DMS79 (cell line): Measurements from ENCODE around the gene TMEM38A.
"Not testable (repeated sequence)": the region's sequence is repeated elsewhere in the genome, so short reads cannot be mapped to it uniquely, and the experiment has no call there.

Source experiments
- DNase-seq: peaks from one replicate; lab custom pipeline; 2025; lab: John Stamatoyannopoulos, UW

The TMEM38A gene

GRCh38 chr19:16637535-16637934 is 23.4 kb upstream of the TMEM38A start:
- DNase-seq = no peak

- no peak for DNase-seq
These were observed 22.3 kb upstream of the TMEM38A start for GRCh38 chr19:16638666-16639065.

DNA sequence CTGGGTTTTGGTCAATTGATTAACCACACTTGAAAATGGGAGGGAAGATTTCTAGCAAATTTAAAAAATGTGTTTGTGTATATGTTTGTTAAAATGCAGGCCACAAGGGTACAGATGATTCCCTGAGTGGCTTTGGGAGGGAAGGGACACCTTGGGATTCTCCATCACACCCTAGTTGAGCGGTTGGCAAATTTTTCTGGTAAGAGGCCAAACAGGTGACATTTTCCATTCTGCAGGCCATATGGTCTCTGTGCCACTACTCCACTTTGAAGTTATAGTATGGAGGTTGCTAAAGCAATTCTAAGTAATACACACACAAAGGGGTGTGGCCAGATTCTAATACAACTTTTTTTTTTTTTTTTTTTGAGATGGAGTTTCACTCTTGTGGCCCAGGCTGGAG is 20.0 kb upstream of the TMEM38A start:
- no peak for DNase-seq

GRCh38 chr19:16641695-16642094 is 19.2 kb upstream of the TMEM38A start:
- no peak for DNase-seq

DNA sequence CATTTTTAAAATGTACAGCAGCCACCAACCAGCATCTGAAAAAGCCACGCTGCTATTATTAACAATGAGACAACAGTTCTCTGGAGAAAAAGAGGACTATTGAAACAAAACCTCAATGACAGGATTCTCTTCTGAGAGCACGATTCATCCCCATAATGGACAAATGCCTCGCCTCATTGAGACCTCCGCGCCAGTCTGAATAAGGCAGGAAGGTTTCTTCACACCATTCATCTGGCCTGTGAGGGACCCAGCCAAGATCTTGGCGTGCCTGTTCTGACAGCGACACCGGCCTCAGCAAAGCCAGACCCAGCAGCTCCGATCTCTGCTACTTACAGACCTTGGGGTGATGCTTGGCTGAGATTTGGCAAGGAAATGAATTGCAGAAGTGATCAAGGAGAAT is 15.8 kb upstream of the TMEM38A start:
- DNase-seq = no peak

DNA sequence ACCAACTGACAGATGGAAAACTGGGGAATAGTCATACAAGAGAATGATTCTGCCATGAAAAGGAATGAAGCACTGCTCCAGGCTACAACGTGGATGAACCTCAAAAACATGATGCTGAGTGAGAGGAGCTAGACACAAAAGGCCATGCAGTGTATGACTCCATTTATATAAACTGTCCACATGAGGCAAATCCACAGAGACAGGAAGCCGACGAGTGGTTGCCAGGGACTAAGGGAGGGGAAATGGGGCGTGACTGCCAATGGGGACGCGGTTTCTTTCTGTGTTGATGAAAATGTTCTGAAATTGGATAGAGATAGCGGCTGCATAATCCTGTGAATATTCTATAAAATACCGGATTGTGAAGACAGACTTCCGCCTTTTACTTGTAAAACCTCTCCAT is 11.2 kb upstream of the TMEM38A start:
- DNase-seq = peak; percentile 43

GRCh38 chr19:16650821-16651220 is 10.1 kb upstream of the TMEM38A start:
- no peak for DNase-seq

DNA sequence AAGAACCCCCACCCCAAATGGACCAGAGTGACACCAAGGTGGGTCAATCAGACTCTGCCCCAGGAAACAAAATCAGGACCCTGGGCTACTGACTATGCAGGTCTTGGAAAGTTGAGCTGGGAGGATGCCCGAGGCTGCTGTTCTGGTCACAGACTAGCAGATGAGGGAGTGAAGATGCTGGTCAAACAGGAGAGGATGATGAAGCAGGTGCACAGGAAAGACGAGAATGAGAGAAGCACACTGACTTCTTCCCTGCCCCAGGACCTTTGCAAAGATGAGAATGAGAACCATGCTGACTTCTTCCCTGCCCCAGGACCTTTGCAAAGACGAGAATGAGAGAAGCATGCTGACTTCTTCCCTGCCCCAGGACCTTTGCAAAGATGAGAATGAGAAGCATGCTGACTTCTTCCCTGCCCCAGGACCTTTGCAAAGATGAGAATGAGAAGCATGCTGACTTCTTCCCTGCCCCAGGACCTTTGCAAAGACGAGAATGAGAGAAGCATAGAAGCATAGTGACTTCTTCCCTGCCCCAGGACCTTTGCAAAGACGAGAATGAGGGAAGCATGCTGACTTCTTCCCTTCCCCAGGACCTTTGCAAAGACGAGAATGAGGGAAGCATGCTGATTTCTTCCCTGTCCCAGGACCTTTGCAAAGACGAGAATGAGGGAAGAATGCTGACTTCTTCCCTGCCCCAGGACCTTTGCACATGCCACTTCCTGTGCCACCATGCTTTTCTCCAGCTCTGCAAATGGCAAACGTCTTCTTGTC is 9.3 kb upstream of the TMEM38A start:
- DNase-seq = not testable (repeated sequence)

DNA sequence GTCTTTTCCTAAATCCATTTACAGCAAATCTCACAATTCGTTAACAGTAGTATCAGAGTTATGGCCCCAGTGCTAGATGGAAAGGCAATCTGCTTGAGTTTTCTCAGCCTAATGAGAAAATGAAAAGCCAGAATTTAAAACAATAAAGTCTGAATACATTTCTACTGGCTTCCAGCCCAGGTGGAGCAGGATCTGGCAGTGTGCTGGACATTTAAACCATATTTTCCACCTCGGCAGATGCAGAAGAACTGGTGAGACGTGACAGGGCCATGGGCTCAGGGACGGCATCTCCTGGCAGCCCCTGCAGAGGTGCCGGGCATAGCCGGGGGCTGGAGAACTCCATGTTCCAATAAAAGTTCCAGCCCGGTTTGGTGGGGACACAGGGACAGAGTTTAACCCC is 8.1 kb upstream of the TMEM38A start:
- DNase-seq = no peak

DNA sequence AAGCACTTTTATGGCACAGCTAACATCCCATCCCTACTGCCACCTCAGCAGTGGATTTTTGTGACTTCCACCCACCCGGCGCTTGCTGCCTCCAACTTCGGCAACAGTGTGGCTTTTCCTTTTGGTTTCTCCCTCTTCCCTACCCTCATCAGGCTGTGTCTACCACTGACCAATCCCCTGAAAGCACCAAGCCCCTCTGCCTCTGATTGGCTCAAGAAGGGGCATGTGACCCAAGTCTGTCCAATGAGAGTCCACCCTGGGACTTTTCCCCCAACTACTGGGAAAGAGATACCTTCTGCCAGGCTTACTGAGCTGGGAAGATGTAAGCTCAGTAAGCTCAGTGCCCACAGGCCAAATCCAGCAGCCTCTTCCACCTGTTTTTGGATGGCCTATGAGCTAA is 6.8 kb upstream of the TMEM38A start:
- no peak for DNase-seq

DNA sequence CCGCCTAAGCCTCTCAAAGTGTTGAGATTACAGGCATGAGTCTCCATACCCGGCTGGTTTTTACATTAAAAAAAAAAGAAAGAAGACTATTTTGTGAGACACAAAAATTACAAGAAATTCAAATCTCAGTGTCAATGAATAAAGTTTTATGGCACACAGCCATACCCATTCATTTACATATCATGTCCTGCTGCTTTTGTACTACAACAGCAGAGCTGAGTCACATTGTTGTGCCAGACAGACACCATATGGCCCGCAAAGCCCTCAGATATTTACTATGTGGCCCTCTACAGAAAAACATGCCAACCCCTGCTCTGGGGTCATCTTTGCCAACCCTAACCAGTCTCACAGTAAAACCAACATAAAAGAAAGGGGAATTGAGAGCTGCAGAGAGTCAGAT is 6.3 kb upstream of the TMEM38A start:
- DNase-seq = no peak

- no peak for DNase-seq
These were observed 5.2 kb upstream of the TMEM38A start for GRCh38 chr19:16655727-16656126.

DNA sequence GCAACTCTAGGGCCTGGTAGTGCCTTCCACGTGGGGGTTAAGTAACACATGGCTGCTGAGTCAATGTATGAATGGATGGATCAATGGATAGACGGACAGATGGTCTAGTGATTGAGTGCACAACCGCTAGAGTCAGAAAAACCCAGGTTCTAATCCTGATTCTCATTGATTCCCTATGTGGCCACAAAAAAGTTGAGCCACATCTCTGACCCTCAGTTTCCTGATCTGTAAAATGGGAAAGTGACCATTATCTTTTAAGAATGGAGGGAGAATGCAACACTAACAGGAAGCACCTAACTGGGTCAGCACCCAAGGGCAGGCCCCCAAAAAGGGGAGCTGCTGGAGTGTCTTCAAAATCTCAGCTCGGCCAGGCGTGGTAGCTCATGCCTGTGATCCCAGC is 3.6 kb upstream of the TMEM38A start:
- DNase-seq = no peak

GRCh38 chr19:16659464-16659831 is 1.5 kb upstream of the TMEM38A start:
- DNase-seq = no peak

DNA sequence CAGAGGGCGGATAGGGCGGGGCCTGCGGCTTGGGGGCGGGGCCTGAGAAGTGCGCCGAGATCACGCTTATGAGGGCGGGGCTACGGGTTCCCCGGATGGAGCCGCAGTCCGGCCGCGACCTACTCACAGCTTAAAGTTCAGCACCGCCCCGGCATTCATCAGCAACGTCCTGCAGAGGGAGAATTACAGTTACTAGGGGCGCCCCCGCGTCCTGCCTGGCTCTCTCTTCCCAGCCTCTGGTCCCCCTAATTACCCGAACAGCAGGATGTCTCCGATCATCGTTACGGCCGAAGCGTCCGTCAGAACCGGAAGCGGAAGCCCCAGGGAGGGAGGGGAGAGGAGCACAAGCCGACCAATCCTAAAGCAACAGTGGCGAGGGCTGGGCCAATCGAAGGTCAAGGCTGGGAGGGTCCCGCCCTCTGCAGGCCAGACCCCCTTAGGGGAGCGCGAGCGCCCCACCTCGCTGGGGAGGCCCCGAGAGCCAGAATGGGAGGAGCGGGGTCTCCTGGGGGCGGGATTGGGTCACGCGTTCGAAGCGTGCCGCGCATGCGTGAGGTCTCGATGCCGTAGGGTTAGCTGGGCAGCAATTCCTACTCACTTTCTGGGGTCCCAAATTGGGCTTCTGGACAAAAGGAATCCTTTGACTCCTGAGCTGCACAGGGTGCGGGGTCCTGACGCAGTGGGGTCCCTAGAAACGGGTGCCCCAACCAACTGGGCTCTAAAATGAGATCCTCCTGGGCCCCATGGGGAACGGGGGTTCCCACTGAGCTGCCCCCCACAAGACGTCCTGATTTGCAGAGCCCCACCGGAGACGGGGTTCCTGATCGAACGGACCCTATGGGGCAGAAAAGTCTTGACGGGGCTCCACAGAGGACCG is 869 bp upstream of the TMEM38A start, which contains the start of gene SMIM7:
SMIM7 (minus strand) TSS at position 313 of the 877 bp plus-strand sequence; CDS start at position 279, 34 bp downstream.
- DNase-seq = peak; percentile 99

GRCh38 chr19:16661480-16662034 is 618 bp downstream of the TMEM38A start:
- no peak for DNase-seq

DNA sequence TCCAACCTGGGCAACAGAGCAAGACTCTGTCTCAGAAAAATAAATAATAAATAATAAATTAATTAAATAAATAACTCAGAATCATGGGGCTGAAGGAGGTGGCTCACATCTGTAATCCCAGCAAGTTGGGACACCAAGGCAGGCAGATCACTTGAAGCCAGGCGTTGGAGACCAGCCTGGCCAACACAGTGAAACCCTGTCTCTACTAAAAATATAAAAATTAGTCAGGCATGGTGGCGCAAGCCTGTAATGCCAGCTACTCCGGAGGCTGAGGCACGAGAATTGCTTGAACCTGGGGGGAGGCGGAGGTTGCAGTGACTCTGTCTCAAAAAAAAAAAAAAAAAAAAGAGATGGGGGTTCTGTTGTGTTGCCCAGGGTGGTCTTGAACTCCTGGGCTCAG is 7.2 kb downstream of the TMEM38A start:
- DNase-seq = no peak

DNA sequence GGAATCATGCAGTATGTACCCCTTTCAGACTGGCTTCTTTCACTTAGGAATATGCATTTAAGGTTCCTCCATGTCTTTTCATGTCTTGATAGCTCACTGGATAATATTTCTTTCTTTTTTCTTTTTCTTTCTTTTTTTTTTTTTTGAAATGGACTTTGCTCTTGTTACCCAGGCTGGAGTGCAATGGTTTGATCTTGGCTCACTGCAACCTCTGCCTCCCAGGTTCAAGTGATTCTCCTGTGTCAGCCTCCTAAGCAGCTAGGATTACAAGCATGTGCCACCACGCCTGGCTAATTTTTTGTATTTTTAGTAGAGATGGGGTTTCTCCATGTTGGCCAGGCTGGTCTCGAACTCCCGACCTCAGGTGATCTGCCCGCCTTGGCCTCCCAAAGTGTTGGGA is 7.8 kb downstream of the TMEM38A start:
- DNase-seq = not testable (repeated sequence)

- DNase-seq = no peak
These were observed 9.4 kb downstream of the TMEM38A start for GRCh38 chr19:16670291-16670690.

DNA sequence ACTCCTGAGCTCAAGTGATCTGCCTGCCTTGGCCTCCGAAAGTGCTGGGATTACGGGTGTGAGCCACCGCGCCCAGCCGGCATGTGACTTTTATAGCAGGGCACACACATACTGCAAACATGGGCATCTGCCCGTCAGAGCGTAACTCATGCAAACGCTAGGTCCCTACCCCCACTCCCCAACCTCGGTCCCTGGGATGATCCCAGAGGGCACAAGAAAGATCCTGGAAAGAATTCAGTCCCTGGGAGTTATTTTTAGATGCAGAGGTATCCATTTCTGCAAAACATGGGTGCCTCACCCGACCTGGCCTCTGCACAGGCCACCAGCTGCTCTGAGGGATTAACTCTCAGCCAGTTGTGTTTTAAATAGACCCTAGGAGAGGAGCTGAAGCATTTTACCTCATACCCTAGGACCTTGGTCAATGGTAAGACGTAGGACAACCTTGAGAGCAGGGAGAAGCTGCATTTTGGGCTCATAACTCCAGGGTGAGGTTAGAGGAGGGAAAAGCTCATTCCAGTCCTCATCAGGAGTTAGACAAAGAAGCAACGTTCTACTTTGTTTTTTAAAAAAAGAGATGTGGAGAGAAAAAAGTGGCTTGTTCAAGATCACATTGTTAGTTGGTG is 10.8 kb downstream of the TMEM38A start:
- no peak for DNase-seq

GRCh38 chr19:16673231-16673630 is 12.3 kb downstream of the TMEM38A start:
- DNase-seq = no peak

- not testable (repeated sequence) for DNase-seq
These were observed 12.9 kb downstream of the TMEM38A start for GRCh38 chr19:16673839-16674238.
